Cerebellar cortex (tissue), 1 donor: ENCODE measurements around the gene HNRNPLL.
A peak's percentile ranks its signal among the peaks of the same experiment; 100 is the strongest.
"Not testable (repeated sequence)": the region's sequence is repeated elsewhere in the genome, so short reads cannot be mapped to it uniquely, and the experiment has no call there.

Experiments used
- DNase-seq: peaks from one replicate; pipeline ENCODE4 v3.0.0-alpha.2; 2015; ENCODE audit warnings: low spot score

Gene HNRNPLL

GRCh38 chr2:38552259-38552658 lies 50.5 kb downstream of the HNRNPLL start:
- no peak for DNase-seq

- DNase-seq = no peak
These were observed 51.0 kb downstream of the HNRNPLL start for GRCh38 chr2:38551746-38552145.

- no peak for DNase-seq
These were observed 51.6 kb downstream of the HNRNPLL start for GRCh38 chr2:38551171-38551570.

- DNase-seq = no peak
These were observed 52.9 kb downstream of the HNRNPLL start for GRCh38 chr2:38549851-38550250.

GRCh38 chr2:38549071-38549704 lies 53.5 kb downstream of the HNRNPLL start:
- DNase-seq = no peak

GRCh38 chr2:38547791-38548190 lies 54.9 kb downstream of the HNRNPLL start:
- no peak for DNase-seq

- no peak for DNase-seq
These were observed 56.1 kb downstream of the HNRNPLL start for GRCh38 chr2:38546585-38546984.

GRCh38 chr2:38546064-38546463 lies 56.7 kb downstream of the HNRNPLL start:
- no peak for DNase-seq

- not testable (repeated sequence) for DNase-seq
These were observed 60.5 kb downstream of the HNRNPLL start for GRCh38 chr2:38542248-38542631.

GRCh38 chr2:38540580-38541286 lies 62.0 kb downstream of the HNRNPLL start:
- DNase-seq = peak; percentile 44

- no peak for DNase-seq
These were observed 63.6 kb downstream of the HNRNPLL start for GRCh38 chr2:38539086-38539485.

- no peak for DNase-seq
These were observed 64.7 kb downstream of the HNRNPLL start for GRCh38 chr2:38537937-38538525.

- not testable (repeated sequence) for DNase-seq
These were observed 65.4 kb downstream of the HNRNPLL start for GRCh38 chr2:38537296-38537695.

GRCh38 chr2:38535744-38536506 lies 66.8 kb downstream of the HNRNPLL start:
- DNase-seq = peak; percentile 63

- no peak for DNase-seq
These were observed 67.4 kb downstream of the HNRNPLL start for GRCh38 chr2:38535404-38535743.

- no peak for DNase-seq
These were observed 67.9 kb downstream of the HNRNPLL start for GRCh38 chr2:38534746-38535403.

- DNase-seq = no peak
These were observed 68.8 kb downstream of the HNRNPLL start for GRCh38 chr2:38533757-38534545.

GRCh38 chr2:38533180-38533579 lies 69.5 kb downstream of the HNRNPLL start:
- no peak for DNase-seq

GRCh38 chr2:38532366-38532765 lies 70.4 kb downstream of the HNRNPLL start:
- no peak for DNase-seq

- no peak for DNase-seq
These were observed 73.5 kb downstream of the HNRNPLL start for GRCh38 chr2:38529208-38529607.

GRCh38 chr2:38528534-38528933 lies 74.2 kb downstream of the HNRNPLL start:
- DNase-seq = no peak
